ENCODE data around the gene CNTD1. TPM values are rescaled to one million over a fixed set of nuclear protein-coding genes. Genes with fewer than 3 reads are reported as not detected.
"Not testable (repeated sequence)": the region's sequence is repeated elsewhere in the genome, so short reads cannot be mapped to it uniquely, and the experiment has no call there.

Gene CNTD1
- polyA plus RNA-seq, 2 of the 4 experiments (the other 2 are of a cell fraction): 0.06 to 0.10 TPM

DNA sequence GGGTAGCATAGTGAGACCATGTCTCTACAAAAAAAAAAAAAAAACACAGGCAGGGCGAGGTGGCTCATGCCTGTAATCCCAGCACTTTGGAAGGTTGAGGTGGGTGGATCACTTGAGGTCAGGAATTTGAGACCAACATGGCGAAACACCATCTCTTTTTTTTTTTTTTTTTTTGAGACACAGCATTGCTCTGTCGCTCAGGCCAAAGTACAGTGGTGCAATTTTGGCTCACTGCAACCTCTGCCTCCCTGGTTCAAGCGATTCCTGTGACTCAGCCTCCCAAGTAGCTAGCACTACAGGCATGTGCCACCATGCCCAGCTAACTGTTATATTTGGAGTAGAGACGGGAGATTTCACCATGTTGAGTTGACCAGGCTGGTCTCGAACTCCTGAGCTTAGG, 32.5 kb upstream of the CNTD1 start (continued):
- TF ChIP-seq, protein P1, sequence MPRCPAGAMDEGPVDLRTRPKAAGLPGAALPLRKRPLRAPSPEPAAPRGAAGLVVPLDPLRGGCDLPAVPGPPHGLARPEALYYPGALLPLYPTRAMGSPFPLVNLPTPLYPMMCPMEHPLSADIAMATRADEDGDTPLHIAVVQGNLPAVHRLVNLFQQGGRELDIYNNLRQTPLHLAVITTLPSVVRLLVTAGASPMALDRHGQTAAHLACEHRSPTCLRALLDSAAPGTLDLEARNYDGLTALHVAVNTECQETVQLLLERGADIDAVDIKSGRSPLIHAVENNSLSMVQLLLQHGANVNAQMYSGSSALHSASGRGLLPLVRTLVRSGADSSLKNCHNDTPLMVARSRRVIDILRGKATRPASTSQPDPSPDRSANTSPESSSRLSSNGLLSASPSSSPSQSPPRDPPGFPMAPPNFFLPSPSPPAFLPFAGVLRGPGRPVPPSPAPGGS (IDR thresholded peaks at IDR 0.05): no peak
- TF ChIP-seq GATA3 (IDR thresholded peaks at IDR 0.05; ENCODE audit: borderline replicate concordance): no peak

DNA sequence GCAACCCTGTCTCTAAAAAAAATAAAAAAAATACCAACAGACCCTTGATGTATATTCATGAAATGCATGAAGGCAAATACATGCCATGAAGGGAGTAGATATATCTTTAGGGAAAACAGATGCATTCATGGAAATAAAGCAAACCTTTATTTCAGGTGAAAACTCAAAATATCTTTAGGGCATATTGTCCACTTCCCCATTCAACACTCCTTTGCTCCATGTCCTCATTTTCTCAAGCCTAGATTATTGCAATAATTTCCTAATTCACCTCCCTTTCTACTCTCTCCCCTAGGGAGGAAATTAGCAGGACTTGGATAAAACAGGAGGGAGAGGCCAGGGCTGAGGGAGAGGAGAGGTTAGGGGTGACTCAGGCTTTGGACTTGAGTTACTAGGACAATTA, 31.1 kb upstream of the CNTD1 start:
- POLR2A ChIA-PET: no interaction called here

DNA sequence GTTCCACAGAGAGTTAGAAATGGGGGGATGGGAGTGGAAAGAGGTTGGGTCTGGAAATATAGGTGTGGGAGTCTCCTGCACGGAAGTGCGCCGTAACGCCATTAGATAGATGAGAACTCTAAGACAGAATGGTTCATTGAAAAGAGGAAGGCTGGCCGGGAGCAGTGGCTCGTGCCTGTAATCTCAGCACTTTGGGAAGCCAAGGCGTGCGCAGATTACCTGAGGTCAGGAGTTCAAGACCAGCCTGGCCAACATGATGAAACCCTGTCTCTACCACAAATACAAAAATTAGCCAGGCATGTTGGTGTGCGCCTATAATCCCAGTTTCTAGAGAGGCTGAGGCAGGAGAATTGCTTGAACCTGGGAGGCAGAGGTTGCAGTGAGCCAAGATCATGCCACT, 30.7 kb upstream of the CNTD1 start:
- DNase-seq (ENCODE audit: low read depth in 1 of 2, low spot score in 1 of 2); FAIRE-seq: not testable (repeated sequence)

More for the DNA sequence above, 31.1 kb upstream of the CNTD1 start:
- no peak overlapping the region; a peak in 1 of 6 replicates for H3K27ac ChIP-seq
- DNase-seq (ENCODE audit: low read depth in 1 of 2, low spot score in 1 of 2): no peak
- ATAC-seq: no peak
- TF ChIP-seq, protein P2, sequence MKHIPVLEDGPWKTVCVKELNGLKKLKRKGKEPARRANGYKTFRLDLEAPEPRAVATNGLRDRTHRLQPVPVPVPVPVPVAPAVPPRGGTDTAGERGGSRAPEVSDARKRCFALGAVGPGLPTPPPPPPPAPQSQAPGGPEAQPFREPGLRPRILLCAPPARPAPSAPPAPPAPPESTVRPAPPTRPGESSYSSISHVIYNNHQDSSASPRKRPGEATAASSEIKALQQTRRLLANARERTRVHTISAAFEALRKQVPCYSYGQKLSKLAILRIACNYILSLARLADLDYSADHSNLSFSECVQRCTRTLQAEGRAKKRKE (CRISPR knock-in tag; IDR thresholded peaks at IDR 0.05; ENCODE audit: low read depth): no peak
- TF ChIP-seq, protein P3, sequence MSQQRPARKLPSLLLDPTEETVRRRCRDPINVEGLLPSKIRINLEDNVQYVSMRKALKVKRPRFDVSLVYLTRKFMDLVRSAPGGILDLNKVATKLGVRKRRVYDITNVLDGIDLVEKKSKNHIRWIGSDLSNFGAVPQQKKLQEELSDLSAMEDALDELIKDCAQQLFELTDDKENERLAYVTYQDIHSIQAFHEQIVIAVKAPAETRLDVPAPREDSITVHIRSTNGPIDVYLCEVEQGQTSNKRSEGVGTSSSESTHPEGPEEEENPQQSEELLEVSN (IDR thresholded peaks at IDR 0.05; ENCODE audit: borderline replicate concordance, low read depth): no peak
- TF ChIP-seq, protein P4, sequence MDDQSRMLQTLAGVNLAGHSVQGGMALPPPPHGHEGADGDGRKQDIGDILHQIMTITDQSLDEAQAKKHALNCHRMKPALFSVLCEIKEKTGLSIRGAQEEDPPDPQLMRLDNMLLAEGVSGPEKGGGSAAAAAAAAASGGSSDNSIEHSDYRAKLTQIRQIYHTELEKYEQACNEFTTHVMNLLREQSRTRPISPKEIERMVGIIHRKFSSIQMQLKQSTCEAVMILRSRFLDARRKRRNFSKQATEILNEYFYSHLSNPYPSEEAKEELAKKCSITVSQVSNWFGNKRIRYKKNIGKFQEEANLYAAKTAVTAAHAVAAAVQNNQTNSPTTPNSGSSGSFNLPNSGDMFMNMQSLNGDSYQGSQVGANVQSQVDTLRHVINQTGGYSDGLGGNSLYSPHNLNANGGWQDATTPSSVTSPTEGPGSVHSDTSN (IDR thresholded peaks at IDR 0.05): no peak
- TF ChIP-seq JUNB (IDR thresholded peaks at IDR 0.05) (no peak), EHMT2 (IDR thresholded peaks at IDR 0.05; ENCODE audit: low read depth) (no peak), ESRRA (IDR thresholded peaks at IDR 0.05; ENCODE audit: borderline replicate concordance, low read length) (no peak), MYC (IDR thresholded peaks at IDR 0.05; ENCODE audit: borderline replicate concordance, low read length) (no peak), RFX5 (IDR thresholded peaks at IDR 0.05) (no peak), FOSB (CRISPR knock-in tag; IDR thresholded peaks at IDR 0.05) (no peak)
- TF ChIP-seq, protein P5, sequence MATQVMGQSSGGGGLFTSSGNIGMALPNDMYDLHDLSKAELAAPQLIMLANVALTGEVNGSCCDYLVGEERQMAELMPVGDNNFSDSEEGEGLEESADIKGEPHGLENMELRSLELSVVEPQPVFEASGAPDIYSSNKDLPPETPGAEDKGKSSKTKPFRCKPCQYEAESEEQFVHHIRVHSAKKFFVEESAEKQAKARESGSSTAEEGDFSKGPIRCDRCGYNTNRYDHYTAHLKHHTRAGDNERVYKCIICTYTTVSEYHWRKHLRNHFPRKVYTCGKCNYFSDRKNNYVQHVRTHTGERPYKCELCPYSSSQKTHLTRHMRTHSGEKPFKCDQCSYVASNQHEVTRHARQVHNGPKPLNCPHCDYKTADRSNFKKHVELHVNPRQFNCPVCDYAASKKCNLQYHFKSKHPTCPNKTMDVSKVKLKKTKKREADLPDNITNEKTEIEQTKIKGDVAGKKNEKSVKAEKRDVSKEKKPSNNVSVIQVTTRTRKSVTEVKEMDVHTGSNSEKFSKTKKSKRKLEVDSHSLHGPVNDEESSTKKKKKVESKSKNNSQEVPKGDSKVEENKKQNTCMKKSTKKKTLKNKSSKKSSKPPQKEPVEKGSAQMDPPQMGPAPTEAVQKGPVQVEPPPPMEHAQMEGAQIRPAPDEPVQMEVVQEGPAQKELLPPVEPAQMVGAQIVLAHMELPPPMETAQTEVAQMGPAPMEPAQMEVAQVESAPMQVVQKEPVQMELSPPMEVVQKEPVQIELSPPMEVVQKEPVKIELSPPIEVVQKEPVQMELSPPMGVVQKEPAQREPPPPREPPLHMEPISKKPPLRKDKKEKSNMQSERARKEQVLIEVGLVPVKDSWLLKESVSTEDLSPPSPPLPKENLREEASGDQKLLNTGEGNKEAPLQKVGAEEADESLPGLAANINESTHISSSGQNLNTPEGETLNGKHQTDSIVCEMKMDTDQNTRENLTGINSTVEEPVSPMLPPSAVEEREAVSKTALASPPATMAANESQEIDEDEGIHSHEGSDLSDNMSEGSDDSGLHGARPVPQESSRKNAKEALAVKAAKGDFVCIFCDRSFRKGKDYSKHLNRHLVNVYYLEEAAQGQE (IDR thresholded peaks at IDR 0.05): no peak
- TF ChIP-seq, protein P6, sequence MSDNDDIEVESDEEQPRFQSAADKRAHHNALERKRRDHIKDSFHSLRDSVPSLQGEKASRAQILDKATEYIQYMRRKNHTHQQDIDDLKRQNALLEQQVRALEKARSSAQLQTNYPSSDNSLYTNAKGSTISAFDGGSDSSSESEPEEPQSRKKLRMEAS (IDR thresholded peaks at IDR 0.05): no peak
- TF ChIP-seq, protein P1 (IDR thresholded peaks at IDR 0.05): no peak
- H3K9me3 ChIP-seq: no peaks in the 10 kb centered on the region
- H3K4me1 ChIP-seq: peaks cover 6% of the 10 kb centered on the region
- H3K4me2 ChIP-seq: no peak overlapping the region
- CTCF ChIA-PET: interaction anchor here (1.3 to 2.0 kb wide), 3 partner anchors 24 to 189 kb away, joined by 3 to 20 read pairs (median 3); partner anchors contain the start of genes BECN1 and PSMC3IP
- FAIRE-seq: no peak
- H3K4me3 ChIP-seq: no peak overlapping the region

DNA sequence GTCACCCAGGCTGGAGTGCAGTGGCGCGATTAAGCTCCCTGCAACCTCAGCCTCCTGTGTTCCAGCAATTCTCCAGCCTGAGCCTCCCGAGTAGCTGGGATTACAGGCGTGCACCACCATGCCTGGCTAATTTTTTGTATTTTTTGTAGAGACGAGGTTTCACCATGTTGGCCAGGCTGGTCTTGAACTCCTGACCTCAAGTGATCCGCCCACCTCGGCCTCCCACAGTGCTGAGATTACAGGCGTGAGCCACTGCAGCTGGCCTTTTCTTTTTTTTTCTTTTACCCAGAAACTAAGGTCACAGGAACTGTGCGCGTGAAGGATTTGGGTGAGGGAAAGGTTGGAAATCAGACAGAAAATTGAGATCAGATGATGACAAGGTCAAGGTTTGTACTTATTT, 28.7 kb upstream of the CNTD1 start:
- H3K4me1 ChIP-seq: peaks cover 15% of the 10 kb centered on the region
- H3K4me2 ChIP-seq; H3K9me3 ChIP-seq; FAIRE-seq; H3K27ac ChIP-seq; ATAC-seq; H3K4me3 ChIP-seq; DNase-seq (ENCODE audit: low read depth in 1 of 2, low spot score in 1 of 2): not testable (repeated sequence)
- ChIA-PET POLR2A (interaction anchor here (0.7 kb wide), 1 partner anchor 43 kb away, joined by 5 read pairs; no protein-coding TSS in a partner anchor), CTCF (interaction anchor here (0.6 to 1.5 kb wide), 8 partner anchors 9 to 192 kb away, joined by 3 to 5 read pairs (median 3); partner anchors contain the start of genes PLEKHH3, PSMC3IP and RAMP2)
- WGBS (ENCODE audit: missing lambda C conversion rate): 79% methylated on average over 10 of the region's 10 CpGs

More for the DNA sequence above, 30.7 kb upstream of the CNTD1 start:
- CTCF ChIA-PET: interaction anchor here (1.5 kb wide), 1 partner anchor 48 kb away, joined by 8 read pairs; no protein-coding TSS in a partner anchor
- H3K4me3 ChIP-seq, H3K4me2 ChIP-seq, H3K4me1 ChIP-seq, H3K27ac ChIP-seq, H3K9me3 ChIP-seq, ATAC-seq, POLR2A ChIA-PET: not testable (repeated sequence)
- 66% methylated on average over 9 of the region's 9 CpGs for WGBS (ENCODE audit: missing lambda C conversion rate)

Measured in A549 (cell line).